HG03039 (cell line): ENCODE measurements around the gene SEC61A2.
"Not testable (repeated sequence)": the region's sequence is repeated elsewhere in the genome, so short reads cannot be mapped to it uniquely, and the experiment has no call there.

Source experiments
- ATAC-seq: cut with Tn5 transposase; IDR thresholded peaks from one replicate; pipeline ENCODE4 v1.9.1; 2021; ENCODE audit warnings: mild to moderate bottlenecking, moderate library complexity; ENCODE audit not compliant: unreplicated experiment

Gene SEC61A2

GRCh38 chr10:12158111-12158510 is 28.6 kb downstream of the SEC61A2 start:
- no peak for ATAC-seq

GRCh38 chr10:12160664-12161063 is 31.2 kb downstream of the SEC61A2 start:
- no peak for ATAC-seq

DNA sequence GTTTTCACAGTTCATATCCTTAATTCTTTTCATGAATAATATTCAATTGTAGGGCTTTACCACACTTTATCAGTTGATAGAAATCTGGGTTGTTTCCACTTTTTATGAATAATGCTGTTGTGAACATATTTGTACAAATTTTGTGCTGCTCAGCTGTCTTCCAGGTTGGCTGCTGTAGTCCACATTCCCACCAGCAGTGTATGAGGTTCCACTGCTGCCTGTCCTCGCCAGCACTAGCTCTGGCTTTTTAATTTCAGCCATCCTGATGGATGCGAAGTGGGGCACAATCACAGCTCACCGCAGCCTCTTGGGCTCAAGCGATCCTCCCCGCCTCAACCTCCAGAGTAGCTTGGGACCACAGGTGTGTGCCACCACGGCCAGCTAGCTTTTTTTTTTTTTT is 33.5 kb downstream of the SEC61A2 start:
- no peak for ATAC-seq

- ATAC-seq = no peak
Observed at GRCh38 chr10:12164085-12164484, 34.6 kb downstream of the SEC61A2 start.

DNA sequence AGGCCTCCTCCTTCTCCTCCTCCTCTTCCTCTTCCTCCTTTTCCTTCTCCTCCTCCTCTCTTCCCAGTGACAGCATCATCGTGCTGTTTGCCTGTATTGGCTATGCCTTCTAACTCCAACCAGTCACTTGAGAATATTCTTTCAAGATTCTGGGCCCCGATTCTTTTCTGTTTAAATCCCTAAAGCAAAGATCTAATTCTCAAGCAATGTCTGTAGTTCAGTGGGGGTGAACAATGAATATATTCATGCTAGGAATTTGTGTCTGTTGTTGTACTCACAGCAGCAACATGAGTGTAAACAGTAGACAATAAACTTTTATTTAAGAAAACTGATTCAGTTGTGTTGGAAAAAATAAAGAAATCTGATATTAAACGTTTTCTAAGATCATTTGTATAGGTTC is 35.6 kb downstream of the SEC61A2 start:
- ATAC-seq = no peak

GRCh38 chr10:12165999-12166775 is 36.7 kb downstream of the SEC61A2 start:
- no peak for ATAC-seq

GRCh38 chr10:12171512-12171911 is 42.0 kb downstream of the SEC61A2 start:
- ATAC-seq = not testable (repeated sequence)

- ATAC-seq = no peak
Observed at GRCh38 chr10:12177642-12178041, 48.2 kb downstream of the SEC61A2 start.

GRCh38 chr10:12179606-12180170 is 50.2 kb downstream of the SEC61A2 start:
- ATAC-seq = no peak

- ATAC-seq = no peak
Observed at GRCh38 chr10:12180221-12180974, 50.9 kb downstream of the SEC61A2 start.

DNA sequence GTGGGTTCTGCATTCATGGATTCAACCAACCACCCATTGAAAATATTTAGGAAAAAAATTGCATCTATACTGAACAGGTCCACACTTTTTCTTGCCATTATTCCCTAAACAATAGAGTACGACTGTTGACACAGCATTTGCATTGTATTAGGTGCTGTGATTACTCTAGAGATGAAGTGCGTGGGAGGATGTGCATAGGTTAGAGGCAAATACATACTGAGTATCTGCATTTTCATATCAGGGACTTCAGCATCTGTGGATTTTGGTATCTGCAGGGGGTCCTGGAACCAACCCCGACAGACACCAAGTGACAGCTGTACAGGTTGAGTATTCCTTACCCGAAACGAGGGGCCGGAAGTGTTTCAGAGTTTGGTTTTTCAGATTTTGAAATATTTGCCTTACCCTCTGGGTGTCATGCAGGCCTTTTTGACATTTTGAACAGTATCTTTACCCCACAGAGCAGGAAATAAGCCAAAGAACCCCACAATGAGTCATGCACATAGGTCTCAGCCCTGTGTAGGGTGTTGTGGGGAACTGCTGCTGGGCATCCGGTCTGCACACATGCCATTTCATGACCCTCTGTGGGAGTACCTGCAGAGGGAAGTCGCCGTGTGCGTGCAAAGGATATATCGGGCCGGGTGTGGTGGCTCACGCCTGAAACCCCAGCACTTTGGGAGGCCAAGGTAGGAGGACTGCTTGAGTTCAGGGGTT is 51.7 kb downstream of the SEC61A2 start:
- peak; percentile 53 for ATAC-seq

DNA sequence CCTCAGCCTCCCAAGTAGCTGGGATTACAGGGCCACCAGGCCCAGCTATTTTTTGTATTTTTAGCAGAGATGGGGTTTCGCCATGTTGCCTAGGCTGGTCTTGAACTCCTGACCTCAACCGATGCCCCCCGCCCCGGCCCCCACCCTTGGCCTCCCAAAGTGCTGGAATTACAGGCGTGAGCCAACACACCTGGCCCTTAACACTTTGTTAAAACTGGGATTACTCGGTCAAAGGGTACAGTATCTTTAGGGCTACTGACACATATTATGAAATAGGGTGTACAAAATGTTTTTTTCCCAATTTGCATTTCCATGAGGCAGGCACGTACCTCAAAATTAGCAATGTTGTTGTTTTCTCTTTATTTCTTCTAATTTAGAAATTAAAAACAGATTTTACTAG is 54.7 kb downstream of the SEC61A2 start:
- ATAC-seq = no peak

GRCh38 chr10:12186323-12186722 is 56.8 kb downstream of the SEC61A2 start:
- ATAC-seq = no peak

- ATAC-seq = no peak
Observed at GRCh38 chr10:12187321-12187905, 57.9 kb downstream of the SEC61A2 start.

GRCh38 chr10:12188656-12189055 is 59.2 kb downstream of the SEC61A2 start:
- no peak for ATAC-seq

GRCh38 chr10:12189426-12189825 is 59.9 kb downstream of the SEC61A2 start:
- ATAC-seq = no peak

DNA sequence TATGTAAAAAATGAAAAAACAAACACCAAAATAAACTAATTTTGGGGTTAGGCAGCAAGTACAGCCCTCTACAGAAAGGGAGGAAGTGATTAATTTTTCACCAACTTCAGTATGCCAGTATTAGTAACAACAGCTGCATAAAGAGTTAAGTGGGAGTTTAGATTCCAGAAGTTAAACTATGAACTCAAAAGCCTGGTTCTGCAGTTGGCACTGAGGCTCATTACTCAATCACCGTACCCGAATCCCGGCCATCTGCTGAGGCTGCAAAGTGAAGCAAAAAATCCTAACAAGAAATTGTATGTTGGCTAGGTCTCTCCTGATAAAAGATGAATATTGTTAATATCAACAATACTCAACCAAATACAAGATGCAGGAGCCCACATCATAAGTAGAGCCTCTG is 62.2 kb downstream of the SEC61A2 start:
- no peak for ATAC-seq

GRCh38 chr10:12193193-12193592 is 63.7 kb downstream of the SEC61A2 start:
- no peak for ATAC-seq

DNA sequence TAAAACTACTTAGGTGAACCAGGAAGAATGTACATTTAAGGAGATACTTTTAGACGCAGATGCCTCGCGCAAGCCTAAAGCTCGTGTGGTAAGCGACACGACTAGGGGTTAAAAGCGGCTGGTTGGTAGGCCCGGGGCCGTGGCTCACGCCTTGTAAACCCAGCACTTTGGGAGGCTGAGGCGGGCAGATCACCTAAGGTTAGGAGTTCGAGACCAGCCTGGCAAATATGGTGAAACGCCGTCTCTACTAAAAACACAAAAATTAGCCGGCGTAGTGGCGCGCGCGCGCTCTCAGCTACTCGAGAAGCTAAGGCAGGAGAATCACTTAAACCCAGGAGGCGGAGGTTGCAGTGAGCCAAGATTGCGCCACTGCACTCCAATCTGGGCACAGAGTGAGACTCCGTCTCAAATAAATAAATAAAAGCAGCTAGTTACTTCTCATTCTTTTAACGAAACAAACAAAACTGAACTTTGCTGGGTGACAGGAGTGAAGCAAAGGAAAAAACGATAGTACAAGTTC is 65.3 kb downstream of the SEC61A2 start:
- no peak for ATAC-seq

GRCh38 chr10:12195281-12195602 is 65.8 kb downstream of the SEC61A2 start:
- no peak for ATAC-seq
